Measurements from ENCODE around the gene GNA12.

GNA12 gene

GRCh38 chr7:2710286-2710655 lies 133.8 kb downstream of the GNA12 start:
- peak overlapping the region; percentile 92 for H3K27ac ChIP-seq (ENCODE audit: low read depth, low read length)
- no peaks in the 10 kb centered on the region for H3K27me3 ChIP-seq (ENCODE audit: low read length)
- no peaks in the 10 kb centered on the region for H3K36me3 ChIP-seq (ENCODE audit: low read length)
- peaks cover 20% of the 10 kb centered on the region for H3F3A ChIP-seq (ENCODE audit: insufficient read depth)
- peak overlapping the region; percentile 47 for H3K4me3 ChIP-seq (ENCODE audit: insufficient read depth, low read length, poor library complexity, severe bottlenecking)
- H3K9ac ChIP-seq (ENCODE audit: low read length): peak overlapping the region; percentile 69
- TF ChIP-seq EZH2phosphoT487 (conservative IDR thresholded peaks at IDR 0.05; ENCODE audit: low read length) (no peak), CTCF (IDR thresholded peaks at IDR 0.05; ENCODE audit: insufficient read depth, low read length, poor library complexity, severe bottlenecking) (no peak)
- no peaks in the 10 kb centered on the region for H3K79me2 ChIP-seq (ENCODE audit: insufficient read depth, low read length)
- H3K4me2 ChIP-seq (ENCODE audit: low read depth, low read length, poor library complexity, severe bottlenecking): peak overlapping the region; percentile 67
- no peaks in the 10 kb centered on the region for H3K9me3 ChIP-seq (ENCODE audit: insufficient read depth, low read length)
- H3K9me2 ChIP-seq (replicated peaks; ENCODE audit: insufficient read depth, low read length): no peaks in the 10 kb centered on the region
- no peaks in the 10 kb centered on the region for H4K20me1 ChIP-seq (ENCODE audit: low read depth, low read length)
- peak overlapping the region; percentile 45 for H2AFZ ChIP-seq (ENCODE audit: low read depth, low read length, severe bottlenecking)

GRCh38 chr7:2709553-2710285 lies 134.4 kb downstream of the GNA12 start:
- peak overlapping the region; percentile 67 for H3K4me2 ChIP-seq (ENCODE audit: low read depth, low read length, poor library complexity, severe bottlenecking)
- H2AFZ ChIP-seq (ENCODE audit: low read depth, low read length, severe bottlenecking): peak overlapping the region; percentile 45
- H3K27ac ChIP-seq (ENCODE audit: low read depth, low read length): peak overlapping the region; percentile 92
- H3K9ac ChIP-seq (ENCODE audit: low read length): peak overlapping the region; percentile 69
- TF ChIP-seq EZH2phosphoT487 (conservative IDR thresholded peaks at IDR 0.05; ENCODE audit: low read length): no peak
- TF ChIP-seq CTCF (IDR thresholded peaks at IDR 0.05; ENCODE audit: insufficient read depth, low read length, poor library complexity, severe bottlenecking): peak; percentile 98
- peaks cover 19% of the 10 kb centered on the region for H3F3A ChIP-seq (ENCODE audit: insufficient read depth)
- H3K79me2 ChIP-seq (ENCODE audit: insufficient read depth, low read length): no peaks in the 10 kb centered on the region
- peak overlapping the region; percentile 47 for H3K4me3 ChIP-seq (ENCODE audit: insufficient read depth, low read length, poor library complexity, severe bottlenecking)
- H3K9me2 ChIP-seq (replicated peaks; ENCODE audit: insufficient read depth, low read length): no peaks in the 10 kb centered on the region
- H3K27me3 ChIP-seq (ENCODE audit: low read length): no peaks in the 10 kb centered on the region
- no peaks in the 10 kb centered on the region for H3K9me3 ChIP-seq (ENCODE audit: insufficient read depth, low read length)
- no peaks in the 10 kb centered on the region for H3K36me3 ChIP-seq (ENCODE audit: low read length)
- no peaks in the 10 kb centered on the region for H4K20me1 ChIP-seq (ENCODE audit: low read depth, low read length)

GRCh38 chr7:2708547-2709310 lies 135.4 kb downstream of the GNA12 start:
- Histone ChIP-seq H3K9me2 (replicated peaks; ENCODE audit: insufficient read depth, low read length) (no peaks in the 10 kb centered on the region), H3K79me2 (ENCODE audit: insufficient read depth, low read length) (no peaks in the 10 kb centered on the region), H3K27me3 (ENCODE audit: low read length) (no peaks in the 10 kb centered on the region), H4K20me1 (ENCODE audit: low read depth, low read length) (no peaks in the 10 kb centered on the region), H3K4me3 (ENCODE audit: insufficient read depth, low read length, poor library complexity, severe bottlenecking) (peak overlapping the region; percentile 47), H3K27ac (ENCODE audit: low read depth, low read length) (peak overlapping the region; percentile 92), H3F3A (ENCODE audit: insufficient read depth) (peaks cover 17% of the 10 kb centered on the region), H3K9ac (ENCODE audit: low read length) (peak overlapping the region; percentile 69), H3K4me2 (ENCODE audit: low read depth, low read length, poor library complexity, severe bottlenecking) (peak overlapping the region; percentile 67), H2AFZ (ENCODE audit: low read depth, low read length, severe bottlenecking) (no peak overlapping the region), H3K9me3 (ENCODE audit: insufficient read depth, low read length) (no peaks in the 10 kb centered on the region), H3K36me3 (ENCODE audit: low read length) (no peaks in the 10 kb centered on the region)
- TF ChIP-seq EZH2phosphoT487 (conservative IDR thresholded peaks at IDR 0.05; ENCODE audit: low read length) (no peak), CTCF (IDR thresholded peaks at IDR 0.05; ENCODE audit: insufficient read depth, low read length, poor library complexity, severe bottlenecking) (no peak)

All from SU-DHL-6 (cell line).